Prostate gland (tissue), 2 donors: ENCODE data around the gene GPR84.

Source experiments
- POLR2A ChIP-seq: fragments of 450-650 bp; IDR thresholded peaks from one replicate; pipeline ENCODE4 v1.6.1; 2016; ENCODE audit warnings: antibody characterized with exemption, mild to moderate bottlenecking
- TF ChIP-seq, protein P1 (sequence below), 4 experiments: fragments of 200-600 bp in 2 of 4; fragments of 450-650 bp in 2 of 4; sonication (generic) in 2 of 4; IDR thresholded peaks; 1 replicate in 3 of 4; 2 replicates in 1 of 4; pipeline ENCODE4 v1.5.1; 2016 to 2019; ENCODE audit warnings: antibody characterized with exemption in 4 of 4, mild to moderate bottlenecking in 2 of 4, moderate library complexity in 2 of 4

DNA sequence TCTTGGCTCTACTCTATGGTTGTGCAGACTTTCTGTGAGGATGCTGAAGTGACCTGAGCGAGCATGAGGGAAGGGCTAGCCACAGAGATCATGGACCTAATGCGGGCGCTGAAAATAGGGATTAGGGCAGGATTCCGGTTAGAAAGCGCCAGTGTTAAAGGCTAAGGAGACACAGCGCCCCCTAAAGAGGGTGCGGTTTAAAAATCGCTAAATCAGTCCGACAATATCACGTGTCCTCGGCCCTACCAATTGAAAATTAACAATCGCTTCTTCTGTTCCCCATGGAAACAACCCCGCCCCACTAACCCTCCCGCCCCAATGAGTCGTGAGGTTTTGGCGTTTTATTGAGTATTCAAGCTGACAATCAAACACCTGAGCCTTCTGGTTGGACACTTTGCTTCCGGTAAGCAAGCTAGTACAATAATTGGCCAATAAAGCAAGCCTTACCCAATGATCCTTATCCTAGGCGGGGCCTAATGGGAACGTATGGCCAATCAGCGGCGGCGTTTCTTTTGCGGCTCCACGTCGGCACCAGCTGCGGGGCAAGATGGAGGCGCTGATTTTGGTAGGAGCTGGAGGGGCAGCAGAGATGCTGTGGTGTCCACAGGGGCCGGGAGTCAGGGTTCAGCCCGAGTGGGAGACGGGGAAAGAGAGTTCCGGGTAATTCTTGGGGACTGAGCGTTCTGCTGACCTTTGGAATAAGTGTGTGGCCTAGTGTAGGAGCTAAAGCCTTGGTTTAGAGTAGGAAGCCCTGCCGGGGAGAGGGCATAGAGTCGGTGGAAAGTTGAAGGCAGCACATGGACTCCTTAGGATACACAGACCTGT lies 39.5 kb downstream of the GPR84 start, which contains the start of gene COPZ1:
- TF ChIP-seq, protein P1, sequence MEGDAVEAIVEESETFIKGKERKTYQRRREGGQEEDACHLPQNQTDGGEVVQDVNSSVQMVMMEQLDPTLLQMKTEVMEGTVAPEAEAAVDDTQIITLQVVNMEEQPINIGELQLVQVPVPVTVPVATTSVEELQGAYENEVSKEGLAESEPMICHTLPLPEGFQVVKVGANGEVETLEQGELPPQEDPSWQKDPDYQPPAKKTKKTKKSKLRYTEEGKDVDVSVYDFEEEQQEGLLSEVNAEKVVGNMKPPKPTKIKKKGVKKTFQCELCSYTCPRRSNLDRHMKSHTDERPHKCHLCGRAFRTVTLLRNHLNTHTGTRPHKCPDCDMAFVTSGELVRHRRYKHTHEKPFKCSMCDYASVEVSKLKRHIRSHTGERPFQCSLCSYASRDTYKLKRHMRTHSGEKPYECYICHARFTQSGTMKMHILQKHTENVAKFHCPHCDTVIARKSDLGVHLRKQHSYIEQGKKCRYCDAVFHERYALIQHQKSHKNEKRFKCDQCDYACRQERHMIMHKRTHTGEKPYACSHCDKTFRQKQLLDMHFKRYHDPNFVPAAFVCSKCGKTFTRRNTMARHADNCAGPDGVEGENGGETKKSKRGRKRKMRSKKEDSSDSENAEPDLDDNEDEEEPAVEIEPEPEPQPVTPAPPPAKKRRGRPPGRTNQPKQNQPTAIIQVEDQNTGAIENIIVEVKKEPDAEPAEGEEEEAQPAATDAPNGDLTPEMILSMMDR (IDR thresholded peaks at IDR 0.05): peak; percentile 58 to 81 (median 71)
- peak; percentile 80 for TF ChIP-seq POLR2A
